PC-9 (cell line): ENCODE measurements around the gene EMILIN3. TPM values are rescaled to one million over a fixed set of nuclear protein-coding genes. Genes with fewer than 3 reads are reported as not detected.

Experiments
- BruUV-seq: library from RNA; stranded (reverse); fragments of 400-500 nt; replicated peaks from 2 replicates; lab custom pipeline; 2021; lab: Mats Ljungman, UMichigan
- CTCF ChIA-PET: fragments of 300-600 bp; sonication (Branson Sonifier 250); formaldehyde crosslinking; loops from one replicate; lab custom pipeline; 2022; ENCODE audit warnings: antibody characterized with exemption; lab: Charles Lee
- POLR2A ChIA-PET: fragments of 300-600 bp; sonication (Branson Sonifier 250); formaldehyde crosslinking; loops from one replicate; lab custom pipeline; 2022; ENCODE audit warnings: antibody characterized with exemption; ENCODE audit not compliant: unreplicated experiment; lab: Charles Lee
- DNase-seq, 2 experiments: peaks; one replicate each; pipeline versions ENCODE4 v3.0.0 to v3.0.0-alpha.2; 2015 to 2022; ENCODE audit warnings: mixed read lengths in 1 of 2
- H2AFZ ChIP-seq: fragments of 200-600 bp; sonication (generic); 2 replicates; pipeline ENCODE4 v1.8.1; 2017; ENCODE audit warnings: antibody characterized with exemption
- H3F3A ChIP-seq: fragments of 200-600 bp; sonication (generic); 2 replicates; pipeline ENCODE4 v1.8.1; 2017; ENCODE audit warnings: antibody characterized with exemption, mild to moderate bottlenecking, low read depth; ENCODE audit not compliant: insufficient read depth
- H3K27ac ChIP-seq: fragments of 200-600 bp; sonication (generic); 2 replicates; pipeline ENCODE4 v1.6.1; 2016; ENCODE audit warnings: mixed run types
- H3K27me3 ChIP-seq: fragments of 200-600 bp; sonication (generic); 2 replicates; pipeline ENCODE4 v1.6.1; 2016; ENCODE audit warnings: low read depth, mixed run types; ENCODE audit not compliant: insufficient read depth
- H3K36me3 ChIP-seq: fragments of 200-600 bp; sonication (generic); 2 replicates; pipeline ENCODE4 v1.6.1; 2016; ENCODE audit warnings: low read depth, mixed run types
- H3K4me1 ChIP-seq: fragments of 200-600 bp; sonication (generic); replicated peaks from 2 replicates; pipeline ENCODE4 v1.6.1; 2016; ENCODE audit warnings: mixed run types; ENCODE audit not compliant: insufficient read depth
- H3K4me2 ChIP-seq: fragments of 200-600 bp; sonication (generic); 2 replicates; pipeline ENCODE4 v1.6.1; 2017; ENCODE audit warnings: mixed run types
- H3K4me3 ChIP-seq: fragments of 200-600 bp; sonication (generic); 2 replicates; pipeline ENCODE4 v1.6.1; 2016; ENCODE audit warnings: mixed run types
- H3K79me2 ChIP-seq: fragments of 200-600 bp; sonication (generic); 2 replicates; pipeline ENCODE4 v1.6.1; 2017; ENCODE audit warnings: low read depth, mixed run types
- H3K9me2 ChIP-seq: fragments of 200-600 bp; sonication (generic); 2 replicates; pipeline ENCODE4 v1.8.1; 2017; ENCODE audit warnings: mild to moderate bottlenecking; ENCODE audit not compliant: insufficient read depth
- H3K9me3 ChIP-seq: fragments of 200-600 bp; sonication (generic); 2 replicates; pipeline ENCODE4 v1.8.1; 2016; ENCODE audit warnings: low read depth; ENCODE audit not compliant: insufficient read depth
- H4K20me1 ChIP-seq: fragments of 200-600 bp; sonication (generic); 2 replicates; pipeline ENCODE4 v1.8.1; 2017; ENCODE audit not compliant: insufficient read depth
- EZH2 ChIP-seq: fragments of 200-600 bp; sonication (generic); IDR thresholded peaks from 2 replicates; pipeline ENCODE4 v1.8.0; 2017; ENCODE audit warnings: antibody characterized with exemption, low read depth
- intact Hi-C: fragments of 100-400 bp; cut with micrococcal nuclease; formaldehyde crosslinking; loops from one replicate; pipeline ENCODE4 v1.10.0; 2022; ENCODE audit not compliant: unreplicated experiment
- total RNA-seq: library from RNA; stranded (reverse); gene quantifications from 2 replicates; pipeline ENCODE4 v1.2.3, GENCODE V29; 2021
- TF ChIP-seq, protein P1 (sequence below): fragments of 200-600 bp; sonication (generic); conservative IDR thresholded peaks from 2 replicates; pipeline ENCODE4 v1.6.1; 2017; ENCODE audit warnings: mixed run types, antibody characterized with exemption, mild to moderate bottlenecking, moderate library complexity

The EMILIN3 gene
- total RNA-seq, 1 experiment from 2014 or later: not detected

DNA sequence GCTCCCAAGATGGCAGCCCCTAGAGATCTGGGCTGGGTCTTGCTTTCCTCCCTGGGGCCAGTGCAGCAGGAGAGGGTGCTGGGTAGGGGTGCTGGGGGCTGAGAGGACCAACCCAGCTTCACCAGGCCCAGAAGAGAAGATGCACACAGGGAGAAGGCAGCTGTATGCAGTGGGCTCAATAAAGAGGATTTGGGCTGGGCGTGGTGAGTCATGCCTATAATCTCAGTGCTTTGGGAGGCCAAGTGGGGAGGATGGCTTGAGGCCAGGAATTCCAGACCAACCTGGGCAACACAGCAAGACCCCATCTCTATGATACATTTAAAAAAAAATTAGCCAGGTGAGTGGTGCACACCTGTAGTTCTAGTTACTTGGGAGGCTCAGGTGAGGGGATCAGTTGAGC is 25.7 kb upstream of the EMILIN3 start:
- TF ChIP-seq, protein P1, sequence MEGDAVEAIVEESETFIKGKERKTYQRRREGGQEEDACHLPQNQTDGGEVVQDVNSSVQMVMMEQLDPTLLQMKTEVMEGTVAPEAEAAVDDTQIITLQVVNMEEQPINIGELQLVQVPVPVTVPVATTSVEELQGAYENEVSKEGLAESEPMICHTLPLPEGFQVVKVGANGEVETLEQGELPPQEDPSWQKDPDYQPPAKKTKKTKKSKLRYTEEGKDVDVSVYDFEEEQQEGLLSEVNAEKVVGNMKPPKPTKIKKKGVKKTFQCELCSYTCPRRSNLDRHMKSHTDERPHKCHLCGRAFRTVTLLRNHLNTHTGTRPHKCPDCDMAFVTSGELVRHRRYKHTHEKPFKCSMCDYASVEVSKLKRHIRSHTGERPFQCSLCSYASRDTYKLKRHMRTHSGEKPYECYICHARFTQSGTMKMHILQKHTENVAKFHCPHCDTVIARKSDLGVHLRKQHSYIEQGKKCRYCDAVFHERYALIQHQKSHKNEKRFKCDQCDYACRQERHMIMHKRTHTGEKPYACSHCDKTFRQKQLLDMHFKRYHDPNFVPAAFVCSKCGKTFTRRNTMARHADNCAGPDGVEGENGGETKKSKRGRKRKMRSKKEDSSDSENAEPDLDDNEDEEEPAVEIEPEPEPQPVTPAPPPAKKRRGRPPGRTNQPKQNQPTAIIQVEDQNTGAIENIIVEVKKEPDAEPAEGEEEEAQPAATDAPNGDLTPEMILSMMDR: no peak
- no peak for TF ChIP-seq EZH2
- Histone ChIP-seq H3K4me2 (no peak overlapping the region; the same call in 1 of the 2 replicates), H3K9me3 (no peaks in the 10 kb centered on the region; the same call in 1 of the 2 replicates), H3K27me3 (no peaks in the 10 kb centered on the region), H3K9me2 (no peaks in the 10 kb centered on the region), H3K79me2 (no peaks in the 10 kb centered on the region), H3K4me3 (no peak overlapping the region), H4K20me1 (no peaks in the 10 kb centered on the region), H3K4me1 (peaks cover 24% of the 10 kb centered on the region), H2AFZ (no peak overlapping the region), H3K27ac (peak overlapping the region; percentile 65), H3F3A (peaks cover 26% of the 10 kb centered on the region), H3K36me3 (no peaks in the 10 kb centered on the region)
- ChIA-PET POLR2A (no interaction called here), CTCF (no interaction called here)
- DNase-seq: peak in 1 of 2 experiments; percentile 34
- no TSS peak for BruUV-seq
- intact Hi-C loops: no loop called here

DNA sequence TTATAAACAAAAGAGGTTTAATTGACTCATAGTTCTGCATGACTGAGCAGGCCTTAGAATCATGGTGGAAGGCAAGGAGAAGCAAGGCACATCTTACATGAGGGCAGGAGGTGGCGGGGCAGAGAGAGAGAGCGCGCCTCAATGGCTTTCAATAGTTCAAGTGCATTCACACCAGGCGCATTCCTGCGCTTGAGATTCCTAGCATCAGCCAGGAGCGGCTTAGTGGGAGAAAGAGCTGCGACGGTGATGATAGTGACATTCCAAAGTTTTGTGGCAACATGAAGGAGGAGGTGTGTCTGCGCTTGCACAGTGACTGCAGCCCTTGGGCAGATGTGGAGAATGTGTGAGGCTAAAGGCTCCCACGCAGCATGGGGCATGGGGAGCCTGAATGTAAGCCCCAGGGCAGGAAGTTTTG is 25.0 kb upstream of the EMILIN3 start:
- intact Hi-C loops: loop anchor here (1.0 to 2.0 kb wide), 2 partner anchors 51 to 75 kb away; partner anchors contain the start of gene LPIN3
- ChIA-PET POLR2A (no interaction called here), CTCF (no interaction called here)
- H3K4me2 ChIP-seq: peak overlapping the region; percentile 31
- peaks cover 24% of the 10 kb centered on the region for H3K4me1 ChIP-seq
- H3K27me3 ChIP-seq: no peaks in the 10 kb centered on the region
- peak; percentile 81 to 95 for DNase-seq
- 0 out of 2 replicates have a peak overlapping the region, but pooled peaks have one; percentile 39 for H2AFZ ChIP-seq
- no peaks in the 10 kb centered on the region; the same call in 1 of the 2 replicates for H3K9me3 ChIP-seq
- H3K9me2 ChIP-seq: no peaks in the 10 kb centered on the region
- no peaks in the 10 kb centered on the region for H4K20me1 ChIP-seq
- BruUV-seq: no TSS peak
- H3K27ac ChIP-seq: peak overlapping the region; percentile 65
- TF ChIP-seq EZH2: no peak
- TF ChIP-seq, protein P1: no peak
- H3K36me3 ChIP-seq: no peaks in the 10 kb centered on the region
- peaks cover 26% of the 10 kb centered on the region for H3F3A ChIP-seq
- no peak overlapping the region for H3K4me3 ChIP-seq
- H3K79me2 ChIP-seq: no peaks in the 10 kb centered on the region

DNA sequence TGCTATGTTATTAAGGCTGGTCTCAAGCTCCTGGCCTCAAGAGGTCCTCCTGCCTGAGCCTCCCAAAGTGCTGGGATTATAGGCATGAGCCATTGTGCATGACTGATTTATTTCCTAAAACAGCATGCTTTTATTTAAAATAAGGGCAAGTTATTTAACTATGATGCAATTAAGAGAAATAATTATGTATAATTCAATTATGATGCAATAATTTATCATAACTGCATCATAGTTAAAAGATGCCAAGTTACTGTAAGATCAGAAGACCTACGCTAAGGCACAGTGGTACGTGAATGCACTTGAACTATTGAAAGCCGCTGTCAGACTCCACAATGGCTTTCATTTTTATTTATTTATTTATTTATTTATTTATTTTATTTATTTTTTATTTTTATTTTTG is 24.3 kb upstream of the EMILIN3 start:
- ChIA-PET CTCF (no interaction called here), POLR2A (no interaction called here)
- intact Hi-C loops: loop anchor here (1.0 to 2.0 kb wide), 2 partner anchors 50 to 75 kb away; partner anchors contain the start of gene LPIN3
- Histone ChIP-seq H3K4me2 (no peak overlapping the region), H3K36me3 (no peaks in the 10 kb centered on the region), H3K9me2 (no peaks in the 10 kb centered on the region), H3K79me2 (no peaks in the 10 kb centered on the region), H3K4me3 (no peak overlapping the region), H3F3A (peaks cover 26% of the 10 kb centered on the region), H3K4me1 (peaks cover 24% of the 10 kb centered on the region), H3K27me3 (no peaks in the 10 kb centered on the region), H3K27ac (peak overlapping the region; percentile 65), H2AFZ (no peak overlapping the region), H4K20me1 (no peaks in the 10 kb centered on the region), H3K9me3 (no peaks in the 10 kb centered on the region; the same call in 1 of the 2 replicates)
- no peak for DNase-seq
- no TSS peak for BruUV-seq
- TF ChIP-seq, protein P1: no peak
- TF ChIP-seq EZH2: no peak
